ENCODE results near the gene WTAP. TPM values are rescaled to one million over a fixed set of nuclear protein-coding genes. Genes with fewer than 3 reads are reported as not detected.

The WTAP gene
- total RNA-seq, 1 experiment from 2014 or later, result 138 TPM

DNA sequence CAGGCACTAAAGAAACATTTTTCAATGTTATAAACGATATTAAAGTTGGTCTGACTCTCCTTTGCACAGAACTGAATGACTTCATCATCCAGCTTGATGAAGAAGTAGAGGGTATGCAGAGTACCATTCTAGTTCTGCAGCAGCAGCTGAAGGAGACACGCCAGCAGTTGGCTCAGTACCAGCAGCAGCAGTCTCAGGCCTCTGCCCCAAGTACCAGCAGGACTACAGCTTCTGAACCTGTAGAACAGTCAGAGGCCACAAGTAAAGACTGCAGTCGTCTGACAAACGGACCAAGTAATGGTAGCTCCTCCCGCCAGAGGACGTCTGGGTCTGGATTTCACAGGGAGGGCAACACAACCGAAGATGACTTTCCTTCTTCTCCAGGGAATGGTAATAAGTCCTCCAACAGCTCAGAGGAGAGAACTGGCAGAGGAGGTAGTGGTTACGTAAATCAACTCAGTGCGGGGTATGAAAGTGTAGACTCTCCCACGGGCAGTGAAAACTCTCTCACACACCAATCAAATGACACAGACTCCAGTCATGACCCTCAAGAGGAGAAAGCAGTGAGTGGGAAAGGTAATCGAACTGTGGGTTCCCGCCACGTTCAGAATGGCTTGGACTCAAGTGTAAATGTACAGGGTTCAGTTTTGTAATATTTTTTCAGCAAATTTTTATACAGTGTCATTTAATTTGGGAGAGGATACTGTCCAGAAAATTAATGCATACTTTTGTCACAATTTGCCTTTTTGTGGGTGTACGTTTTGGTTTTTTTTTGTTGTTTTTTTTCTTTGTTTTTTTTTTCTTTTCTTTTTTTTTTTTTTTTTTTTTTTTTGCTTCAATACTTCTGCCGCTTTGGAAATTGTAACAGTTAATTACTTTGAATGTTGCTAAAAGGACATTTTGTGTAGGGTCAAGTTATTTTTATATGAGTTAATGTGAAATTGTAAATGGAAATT, 27.9 kb downstream of the WTAP start:
- Histone ChIP-seq H2BK20ac (ENCODE audit: low read depth, low read length, poor library complexity, severe bottlenecking) (no peak overlapping the region), H4K91ac (ENCODE audit: insufficient read length, low read depth, low read length) (no peak overlapping the region), H2AK5ac (ENCODE audit: insufficient read length, low read length) (no peak overlapping the region), H3K14ac (ENCODE audit: insufficient read depth, low read length) (no peak overlapping the region), H3K79me2 (ENCODE audit: insufficient read depth, low read length) (no peaks in the 10 kb centered on the region), H3K9ac (ENCODE audit: extremely low read depth, insufficient read length, low read length) (no peak overlapping the region), H2BK5ac (ENCODE audit: insufficient read length, low read length) (no peak overlapping the region), H2BK120ac (ENCODE audit: low read depth, low read length, poor library complexity, severe bottlenecking) (no peak overlapping the region), H4K8ac (replicated peaks; ENCODE audit: insufficient read length, low read depth, low read length) (no peak overlapping the region), H3K4me1 (ENCODE audit: insufficient read depth, low read length) (no peaks in the 10 kb centered on the region), H3K18ac (ENCODE audit: insufficient read length, low read depth, low read length) (no peak overlapping the region), H3K23me2 (ENCODE audit: insufficient read length, low read depth, low read length, poor library complexity, severe bottlenecking) (no peaks in the 10 kb centered on the region), H2BK12ac (ENCODE audit: insufficient read length, low read depth, low read length) (no peak overlapping the region), H3K27me3 (ENCODE audit: insufficient read depth, low read length) (no peaks in the 10 kb centered on the region), H3K4me2 (ENCODE audit: insufficient read depth, insufficient read length, low read length) (no peak overlapping the region), H3K4ac (ENCODE audit: low read depth, low read length) (no peak overlapping the region), H3K79me1 (ENCODE audit: insufficient read depth, low read depth, low read length, poor library complexity, severe bottlenecking) (no peaks in the 10 kb centered on the region), H2AFZ (ENCODE audit: low read length) (no peak overlapping the region), H3K27ac (ENCODE audit: insufficient read length, low read depth, low read length) (no peak overlapping the region), H3T11ph (ENCODE audit: low read length) (no peak overlapping the region), H3K56ac (ENCODE audit: insufficient read length, low read depth, low read length) (no peak overlapping the region), H3K9me3 (ENCODE audit: control insufficient read depth, low read depth, low read length) (no peaks in the 10 kb centered on the region), H4K5ac (ENCODE audit: insufficient read length, low read depth, low read length) (no peak overlapping the region), H3K23ac (ENCODE audit: insufficient read length, low read depth, low read length) (no peak overlapping the region), H2BK15ac (ENCODE audit: low read depth, low read length) (no peak overlapping the region), H4K20me1 (ENCODE audit: control insufficient read depth, insufficient read depth, insufficient read length) (no peaks in the 10 kb centered on the region)
- Mint-ChIP-seq H3K4me1 (peaks cover 12 to 15% of the 10 kb centered on the region in 2 experiments), H3K9me3 (no peaks in the 10 kb centered on the region), H3K27me3 (ENCODE audit: low read depth) (no peaks in the 10 kb centered on the region), H3K4me3 (no peak overlapping the region), H3K36me3 (ENCODE audit: insufficient read depth in 1 of 3, low read depth in 3 of 3) (peaks cover 40 to 80% (median 77%) of the 10 kb centered on the region in 3 experiments), H3K27ac (peak overlapping the region in 2 of 3 experiments; percentile 7 to 46; a peak in 1 of 7 replicates)
- TF ChIP-seq, protein P1, sequence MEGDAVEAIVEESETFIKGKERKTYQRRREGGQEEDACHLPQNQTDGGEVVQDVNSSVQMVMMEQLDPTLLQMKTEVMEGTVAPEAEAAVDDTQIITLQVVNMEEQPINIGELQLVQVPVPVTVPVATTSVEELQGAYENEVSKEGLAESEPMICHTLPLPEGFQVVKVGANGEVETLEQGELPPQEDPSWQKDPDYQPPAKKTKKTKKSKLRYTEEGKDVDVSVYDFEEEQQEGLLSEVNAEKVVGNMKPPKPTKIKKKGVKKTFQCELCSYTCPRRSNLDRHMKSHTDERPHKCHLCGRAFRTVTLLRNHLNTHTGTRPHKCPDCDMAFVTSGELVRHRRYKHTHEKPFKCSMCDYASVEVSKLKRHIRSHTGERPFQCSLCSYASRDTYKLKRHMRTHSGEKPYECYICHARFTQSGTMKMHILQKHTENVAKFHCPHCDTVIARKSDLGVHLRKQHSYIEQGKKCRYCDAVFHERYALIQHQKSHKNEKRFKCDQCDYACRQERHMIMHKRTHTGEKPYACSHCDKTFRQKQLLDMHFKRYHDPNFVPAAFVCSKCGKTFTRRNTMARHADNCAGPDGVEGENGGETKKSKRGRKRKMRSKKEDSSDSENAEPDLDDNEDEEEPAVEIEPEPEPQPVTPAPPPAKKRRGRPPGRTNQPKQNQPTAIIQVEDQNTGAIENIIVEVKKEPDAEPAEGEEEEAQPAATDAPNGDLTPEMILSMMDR (conservative IDR thresholded peaks at IDR 0.05), result no peak
- no CpG with 5 or more reads among the region's 15 CpGs for WGBS (ENCODE audit: extremely low coverage, insufficient read length, low lambda C conversion rate)
- no peak for DNase-seq

All from H9 (cell line).